Measurements from ENCODE around the gene LSM7.

- TF ChIP-seq CTCF (IDR thresholded peaks at IDR 0.05), result no peak
- no peak for TF ChIP-seq POLR2A (IDR thresholded peaks at IDR 0.05)
These were observed 43.8 kb upstream of the LSM7 start for GRCh38 chr19:2372076-2372612.

Measured in lower leg skin (tissue), 3 donors.